Stimulated activated CD4-positive, alpha-beta T cell treated with anti-CD3 and anti-CD28 coated beads, Interleukin-2, amount 100 ng/mL, for 48 hours (primary cell): ENCODE results near the gene CHRNB1.

ENCODE experiments used
- DNase-seq, 2 donors: peaks; one replicate each; pipeline ENCODE4 v3.0.0-alpha.2; 2020

The CHRNB1 gene

GRCh38 chr17:7415784-7416183 is 29.1 kb upstream of the CHRNB1 start:
- DNase-seq = no peak

- no peak for DNase-seq
Measured at GRCh38 chr17:7416323-7416722, 28.5 kb upstream of the CHRNB1 start.

- no peak for DNase-seq
Measured at GRCh38 chr17:7417056-7417655, 27.7 kb upstream of the CHRNB1 start.

GRCh38 chr17:7418472-7419152 is 26.2 kb upstream of the CHRNB1 start:
- DNase-seq = no peak

- no peak for DNase-seq
Measured at GRCh38 chr17:7419819-7420610, 24.8 kb upstream of the CHRNB1 start, which contains the start of gene SPEM1. Gene SPEM1, plus strand, starts transcription at chr17:7420324. Its CDS starts 61 bp downstream, at chr17:7420385.

- no peak for DNase-seq
Measured at GRCh38 chr17:7421186-7421585, 23.7 kb upstream of the CHRNB1 start.

- DNase-seq = no peak
Measured at GRCh38 chr17:7423679-7424078, 21.2 kb upstream of the CHRNB1 start.

- DNase-seq = no peak
Measured at GRCh38 chr17:7425316-7425715, 19.5 kb upstream of the CHRNB1 start, which contains the start of gene SPEM2. Gene SPEM2, plus strand, starts transcription at chr17:7425616. Its CDS starts 73 bp downstream, at chr17:7425689.

- DNase-seq = no peak
Measured at GRCh38 chr17:7425756-7426155, 19.1 kb upstream of the CHRNB1 start.

GRCh38 chr17:7426203-7426863 is 18.5 kb upstream of the CHRNB1 start:
- no peak for DNase-seq

- DNase-seq = no peak
Measured at GRCh38 chr17:7426896-7427489, 17.9 kb upstream of the CHRNB1 start.

- DNase-seq = no peak
Measured at GRCh38 chr17:7427549-7427948, 17.3 kb upstream of the CHRNB1 start.

- no peak for DNase-seq
Measured at GRCh38 chr17:7428557-7428956, 16.3 kb upstream of the CHRNB1 start, which contains the start of gene SPEM3. Gene SPEM3, plus strand, starts transcription at chr17:7428857. Its CDS starts 46 bp downstream, at chr17:7428903.

GRCh38 chr17:7429722-7430121 is 15.1 kb upstream of the CHRNB1 start:
- no peak for DNase-seq

GRCh38 chr17:7431231-7431630 is 13.6 kb upstream of the CHRNB1 start:
- no peak for DNase-seq

- no peak for DNase-seq
Measured at GRCh38 chr17:7432296-7432695, 12.6 kb upstream of the CHRNB1 start.

GRCh38 chr17:7435676-7436555 is 8.9 kb upstream of the CHRNB1 start:
- peak; percentile 37 to 42 for DNase-seq

- DNase-seq = peak; percentile 69 to 80
Measured at GRCh38 chr17:7436556-7437368, 8.1 kb upstream of the CHRNB1 start.

- DNase-seq = no peak
Measured at GRCh38 chr17:7437369-7437863, 7.4 kb upstream of the CHRNB1 start.

- DNase-seq = peak; percentile 42 to 59
Measured at GRCh38 chr17:7437950-7438614, 6.8 kb upstream of the CHRNB1 start.
